ENCODE data around the gene SPACA7.

- TF ChIP-seq POLR2A (IDR thresholded peaks at IDR 0.05) (no peak), CTCF (IDR thresholded peaks at IDR 0.05) (no peak)
These were observed 52.5 kb downstream of the SPACA7 start for GRCh38 chr13:112428704-112429103.
